GM21360 (cell line): ENCODE results near the gene GTPBP3.
"Not testable (repeated sequence)": the region's sequence is repeated elsewhere in the genome, so short reads cannot be mapped to it uniquely, and the experiment has no call there.

Experiments used
- ATAC-seq: cut with Tn5 transposase; IDR thresholded peaks from one replicate; pipeline ENCODE4 v1.9.1; 2021; ENCODE audit warnings: mild to moderate bottlenecking, moderate library complexity; ENCODE audit not compliant: unreplicated experiment

Gene GTPBP3

DNA sequence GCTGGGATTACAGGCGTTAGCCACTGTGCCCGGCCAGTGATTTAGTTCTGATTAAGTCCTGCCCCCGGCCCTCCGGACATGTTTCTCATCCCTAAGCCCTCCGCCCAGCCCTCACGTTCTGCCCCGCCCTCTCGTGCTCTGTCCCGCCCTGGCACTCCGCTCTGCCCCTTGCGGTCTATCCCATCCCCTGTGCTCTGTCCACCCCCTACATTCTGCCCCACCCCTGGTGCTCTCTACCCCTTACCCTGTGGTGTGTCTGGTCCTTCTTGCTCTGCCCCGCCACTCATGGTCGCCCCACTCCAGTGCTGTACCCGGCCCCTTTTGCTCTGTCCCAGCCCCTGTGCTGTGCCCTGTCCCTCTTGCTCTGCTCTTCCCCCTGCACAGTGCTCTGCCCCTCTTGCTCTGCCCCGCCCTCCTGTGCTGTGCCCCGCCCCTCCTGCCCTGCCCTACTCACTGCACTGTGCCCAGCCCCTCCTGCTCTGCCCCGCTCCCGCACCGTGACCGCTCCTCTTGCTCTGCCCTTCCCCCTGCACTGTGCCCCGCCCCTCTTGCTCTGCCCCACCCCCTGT is 3.0 kb downstream of the GTPBP3 start:
- ATAC-seq, result no peak

GRCh38 chr19:17340871-17341357 is 3.6 kb downstream of the GTPBP3 start:
- ATAC-seq, result no peak

DNA sequence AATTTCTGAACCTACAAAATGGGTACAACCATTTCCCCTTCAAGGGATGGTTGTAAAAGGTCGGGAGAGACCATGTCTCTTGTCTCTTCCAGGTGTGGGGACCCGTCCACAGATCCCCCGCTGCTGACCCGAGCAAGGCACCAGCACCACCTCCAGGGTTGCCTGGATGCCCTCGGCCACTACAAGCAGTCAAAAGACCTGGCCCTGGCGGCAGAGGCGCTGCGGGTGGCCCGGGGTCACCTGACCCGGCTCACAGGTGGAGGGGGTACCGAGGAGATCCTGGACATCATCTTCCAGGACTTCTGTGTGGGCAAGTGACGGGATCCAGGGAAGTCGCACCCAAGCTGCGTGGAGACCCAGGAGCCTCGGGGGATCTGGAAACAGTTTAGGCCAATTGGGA is 4.0 kb downstream of the GTPBP3 start:
- ATAC-seq, result no peak

GRCh38 chr19:17341845-17342244 is 4.5 kb downstream of the GTPBP3 start:
- ATAC-seq, result no peak

- ATAC-seq, result no peak
These were observed 8.8 kb downstream of the GTPBP3 start for GRCh38 chr19:17346109-17346671.

DNA sequence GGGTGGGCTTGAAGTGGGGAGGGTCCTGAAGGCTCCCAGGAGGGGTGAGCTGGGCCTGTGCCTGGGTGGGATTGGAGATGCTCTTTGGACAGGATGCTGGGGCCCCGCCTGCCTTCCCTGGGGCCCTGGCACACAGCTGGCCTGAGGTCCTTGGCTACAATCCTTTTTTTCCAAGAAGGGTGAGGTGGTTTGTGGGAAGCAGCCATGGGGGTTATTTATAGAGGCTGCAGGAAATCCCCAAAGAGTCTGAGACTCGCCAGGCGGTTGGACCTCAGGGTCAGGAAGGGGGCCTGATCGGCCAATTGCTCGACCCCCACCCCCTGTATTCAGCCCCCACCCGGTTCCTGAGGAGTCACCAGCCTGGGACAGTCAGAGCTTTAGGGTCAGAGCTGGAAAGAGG is 10.0 kb downstream of the GTPBP3 start:
- no peak for ATAC-seq

DNA sequence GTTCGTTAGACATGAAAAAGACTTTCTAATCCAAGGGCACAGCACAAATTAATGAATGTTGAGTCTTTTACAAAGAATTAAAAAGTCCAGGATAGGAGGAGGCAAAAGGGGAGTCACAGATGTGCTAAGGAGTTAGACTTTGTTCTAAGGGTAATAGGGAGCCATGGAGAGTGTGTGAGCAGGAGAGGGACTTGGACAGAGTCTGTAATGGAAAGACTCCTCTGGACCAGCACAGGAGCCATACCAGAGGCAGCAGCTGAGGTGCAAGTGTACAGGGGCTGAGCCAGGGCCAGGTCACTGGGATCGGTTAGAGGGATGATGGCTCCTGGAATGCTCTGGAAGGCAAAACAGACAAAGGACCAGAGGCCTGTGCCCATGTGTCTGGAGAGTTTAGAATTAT is 10.5 kb downstream of the GTPBP3 start:
- ATAC-seq, result no peak

GRCh38 chr19:17348700-17349099 is 11.3 kb downstream of the GTPBP3 start:
- ATAC-seq, result no peak

GRCh38 chr19:17351815-17352435 is 14.6 kb downstream of the GTPBP3 start:
- ATAC-seq, result no peak

- no peak for ATAC-seq
These were observed 15.4 kb downstream of the GTPBP3 start for GRCh38 chr19:17352608-17353280.

DNA sequence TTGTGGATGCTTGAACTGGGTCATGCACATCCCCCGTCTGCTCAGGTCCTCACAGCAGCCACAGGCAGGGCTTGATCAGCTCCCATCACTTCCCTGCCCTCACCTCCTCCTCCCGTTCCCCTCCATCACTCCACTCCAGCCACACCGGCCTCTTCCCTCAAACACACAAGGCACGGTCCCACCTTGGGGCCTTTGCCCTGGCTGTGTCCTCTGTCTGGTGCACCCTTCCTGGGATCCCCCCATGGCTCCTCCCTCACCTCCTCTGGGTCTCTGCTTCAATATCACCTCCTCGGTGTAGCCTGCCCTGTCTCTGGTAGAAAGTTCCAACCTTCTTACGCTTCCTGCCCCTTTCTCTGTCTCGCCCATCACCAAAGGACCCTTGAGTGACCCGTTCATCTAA is 16.0 kb downstream of the GTPBP3 start:
- ATAC-seq, result no peak

- no peak for ATAC-seq
These were observed 19.8 kb downstream of the GTPBP3 start for GRCh38 chr19:17357078-17357666.

GRCh38 chr19:17357724-17358123 is 20.4 kb downstream of the GTPBP3 start:
- ATAC-seq, result no peak

GRCh38 chr19:17358395-17358794 is 21.0 kb downstream of the GTPBP3 start:
- ATAC-seq, result no peak

- no peak for ATAC-seq
These were observed 22.8 kb downstream of the GTPBP3 start for GRCh38 chr19:17359905-17360800.

DNA sequence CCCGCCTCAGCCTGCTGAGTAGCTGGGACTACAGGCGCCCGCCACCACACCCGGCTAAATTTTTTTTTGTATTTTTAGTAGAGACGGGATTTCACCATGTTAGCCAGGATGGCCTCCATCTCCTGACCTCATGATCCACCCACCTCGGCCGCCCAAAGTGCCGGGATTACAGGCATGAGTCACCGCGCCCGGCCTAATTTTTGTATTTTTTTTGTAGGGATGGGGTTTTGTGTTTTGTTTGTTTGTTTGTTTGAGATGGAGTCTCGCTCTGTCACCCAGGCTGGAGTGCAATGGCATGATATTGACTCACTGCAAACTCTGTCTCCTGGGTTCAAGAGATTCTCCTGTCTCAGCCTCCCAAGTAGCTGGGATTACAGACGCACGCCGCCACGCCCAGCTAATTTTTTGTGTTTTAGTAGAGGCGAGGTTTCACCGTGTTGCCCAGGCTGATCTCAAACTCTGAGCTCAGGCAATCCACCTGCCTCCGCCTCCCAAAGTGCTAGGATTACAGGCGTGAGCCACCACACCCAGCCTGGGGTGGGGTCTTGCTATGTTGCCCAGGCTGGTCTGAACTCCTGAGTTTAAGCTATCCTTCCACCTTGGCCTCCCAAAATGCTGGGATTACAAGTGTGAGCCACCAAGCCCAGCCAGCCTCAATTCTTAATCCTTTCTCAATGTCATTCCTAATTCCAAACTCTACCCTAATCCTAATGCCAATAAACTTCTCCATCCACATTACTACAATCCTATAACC is 26.7 kb downstream of the GTPBP3 start:
- ATAC-seq, result not testable (repeated sequence)

GRCh38 chr19:17365361-17365760 is 28.0 kb downstream of the GTPBP3 start:
- ATAC-seq, result no peak

GRCh38 chr19:17370026-17370587 is 32.8 kb downstream of the GTPBP3 start:
- ATAC-seq, result peak; percentile 64

GRCh38 chr19:17376935-17377600 is 39.7 kb downstream of the GTPBP3 start, which contains the start of gene PLVAP:
Gene PLVAP (minus strand): TSS chr19:17377342. CDS start chr19:17377288, 54 bp downstream.
- no peak for ATAC-seq
